Central memory CD8-positive, alpha-beta T cell (primary cell): Measurements from ENCODE around the gene TXNDC8.

Source experiments
- ATAC-seq: fragments of 150-1000 bp; cut with Tn5 transposase; replicated peaks from 2 replicates; pipeline ENCODE4 v1.10.0; 2022; ENCODE audit warnings: mild to moderate bottlenecking, moderate FRiP score, moderate number of reproducible peaks; ENCODE audit not compliant: poor library complexity, severe bottlenecking; ENCODE audit errors: extremely low read depth
- DNase-seq, 2 donors: peaks; one replicate each; pipeline ENCODE4 v3.0.0; 2021; ENCODE audit warnings: low spot score in 2 of 2
- H3K27ac Mint-ChIP-seq: one replicate; pipeline ENCODE4 v1.8.0; 2022; ENCODE audit warnings: low read depth, mild to moderate bottlenecking, moderate library complexity, mixed read lengths
- H3K27me3 Mint-ChIP-seq: one replicate; pipeline ENCODE4 v1.8.0; 2022; ENCODE audit warnings: mixed read lengths
- H3K36me3 Mint-ChIP-seq: one replicate; pipeline ENCODE4 v1.8.0; 2022; ENCODE audit warnings: mild to moderate bottlenecking, moderate library complexity, mixed read lengths; ENCODE audit not compliant: insufficient read depth
- H3K4me1 Mint-ChIP-seq: one replicate; pipeline ENCODE4 v1.8.0; 2022; ENCODE audit warnings: mixed read lengths
- H3K4me3 Mint-ChIP-seq: one replicate; pipeline ENCODE4 v1.8.0; 2022; ENCODE audit warnings: mild to moderate bottlenecking, moderate library complexity, mixed read lengths
- H3K9me3 Mint-ChIP-seq: one replicate; pipeline ENCODE4 v1.8.0; 2022; ENCODE audit warnings: mixed read lengths

Gene TXNDC8

GRCh38 chr9:110343551-110343950 lies 5.9 kb upstream of the TXNDC8 start:
- no peak for DNase-seq

GRCh38 chr9:110340306-110340705 lies 2.6 kb upstream of the TXNDC8 start:
- Mint-ChIP-seq H3K36me3 (peaks cover 4% of the 10 kb centered on the region), H3K27ac (no peak overlapping the region), H3K9me3 (no peaks in the 10 kb centered on the region), H3K4me3 (no peak overlapping the region), H3K27me3 (peaks cover 11% of the 10 kb centered on the region), H3K4me1 (no peaks in the 10 kb centered on the region)
- DNase-seq (no peak), ATAC-seq (no peak)

More at GRCh38 chr9:110343551-110343950, 5.9 kb upstream of the TXNDC8 start:
- Mint-ChIP-seq H3K9me3 (no peaks in the 10 kb centered on the region), H3K27me3 (no peaks in the 10 kb centered on the region), H3K27ac (no peak overlapping the region), H3K36me3 (peaks cover 4% of the 10 kb centered on the region), H3K4me1 (no peaks in the 10 kb centered on the region), H3K4me3 (no peak overlapping the region)
- ATAC-seq: no peak

GRCh38 chr9:110338143-110338542 lies 480 bp upstream of the TXNDC8 start:
- Mint-ChIP-seq H3K36me3 (peaks cover 4% of the 10 kb centered on the region), H3K4me3 (no peak overlapping the region), H3K4me1 (no peaks in the 10 kb centered on the region), H3K27me3 (peaks cover 14% of the 10 kb centered on the region), H3K9me3 (no peaks in the 10 kb centered on the region), H3K27ac (no peak overlapping the region)
- DNase-seq (no peak), ATAC-seq (no peak)

- Mint-ChIP-seq H3K9me3 (no peaks in the 10 kb centered on the region), H3K27me3 (peaks cover 20% of the 10 kb centered on the region), H3K27ac (no peak overlapping the region), H3K4me1 (no peaks in the 10 kb centered on the region), H3K36me3 (peaks cover 4% of the 10 kb centered on the region), H3K4me3 (no peak overlapping the region)
- ATAC-seq (no peak), DNase-seq (no peak)
Observed at GRCh38 chr9:110336363-110336762, 1.3 kb downstream of the TXNDC8 start.

GRCh38 chr9:110334871-110335270 lies 2.8 kb downstream of the TXNDC8 start:
- no peaks in the 10 kb centered on the region for H3K9me3 Mint-ChIP-seq
- ATAC-seq (no peak), DNase-seq (no peak)
- peaks cover 4% of the 10 kb centered on the region for H3K36me3 Mint-ChIP-seq
- H3K4me1 Mint-ChIP-seq: no peaks in the 10 kb centered on the region
- H3K27me3 Mint-ChIP-seq: peaks cover 20% of the 10 kb centered on the region
- no peak overlapping the region for H3K4me3 Mint-ChIP-seq
- H3K27ac Mint-ChIP-seq: no peak overlapping the region

- DNase-seq (no peak), ATAC-seq (no peak)
- H3K4me3 Mint-ChIP-seq: no peak overlapping the region
- H3K27ac Mint-ChIP-seq: no peak overlapping the region
- H3K27me3 Mint-ChIP-seq: peaks cover 20% of the 10 kb centered on the region
- no peaks in the 10 kb centered on the region for H3K9me3 Mint-ChIP-seq
- no peaks in the 10 kb centered on the region for H3K36me3 Mint-ChIP-seq
- no peaks in the 10 kb centered on the region for H3K4me1 Mint-ChIP-seq
Observed at GRCh38 chr9:110334183-110334582, 3.5 kb downstream of the TXNDC8 start.

GRCh38 chr9:110332766-110333165 lies 4.9 kb downstream of the TXNDC8 start:
- no peak overlapping the region for H3K27ac Mint-ChIP-seq
- DNase-seq (no peak), ATAC-seq (no peak)
- no peaks in the 10 kb centered on the region for H3K36me3 Mint-ChIP-seq
- H3K9me3 Mint-ChIP-seq: no peaks in the 10 kb centered on the region
- peaks cover 30% of the 10 kb centered on the region for H3K27me3 Mint-ChIP-seq
- no peak overlapping the region for H3K4me3 Mint-ChIP-seq
- no peaks in the 10 kb centered on the region for H3K4me1 Mint-ChIP-seq

- no peak for DNase-seq
- no peak overlapping the region for H3K4me3 Mint-ChIP-seq
- no peak overlapping the region for H3K27ac Mint-ChIP-seq
- peaks cover 24% of the 10 kb centered on the region for H3K27me3 Mint-ChIP-seq
- no peaks in the 10 kb centered on the region for H3K36me3 Mint-ChIP-seq
- H3K9me3 Mint-ChIP-seq: no peaks in the 10 kb centered on the region
- no peak for ATAC-seq
- no peaks in the 10 kb centered on the region for H3K4me1 Mint-ChIP-seq
Observed at GRCh38 chr9:110330484-110331105, 7.1 kb downstream of the TXNDC8 start.

- H3K36me3 Mint-ChIP-seq: no peaks in the 10 kb centered on the region
- DNase-seq: no peak
- no peaks in the 10 kb centered on the region for H3K4me1 Mint-ChIP-seq
- H3K9me3 Mint-ChIP-seq: no peaks in the 10 kb centered on the region
- H3K27ac Mint-ChIP-seq: no peak overlapping the region
- ATAC-seq: no peak
- peaks cover 21% of the 10 kb centered on the region for H3K27me3 Mint-ChIP-seq
- no peak overlapping the region for H3K4me3 Mint-ChIP-seq
Observed at GRCh38 chr9:110329639-110330230, 7.9 kb downstream of the TXNDC8 start.

GRCh38 chr9:110328763-110329162 lies 8.9 kb downstream of the TXNDC8 start:
- no peak overlapping the region for H3K27ac Mint-ChIP-seq

GRCh38 chr9:110327716-110328115 lies 9.9 kb downstream of the TXNDC8 start:
- DNase-seq (no peak), ATAC-seq (no peak)
- Mint-ChIP-seq H3K4me1 (no peaks in the 10 kb centered on the region), H3K27me3 (peaks cover 16% of the 10 kb centered on the region), H3K27ac (no peak overlapping the region), H3K4me3 (no peak overlapping the region), H3K36me3 (no peaks in the 10 kb centered on the region), H3K9me3 (no peaks in the 10 kb centered on the region)

More at GRCh38 chr9:110328763-110329162, 8.9 kb downstream of the TXNDC8 start:
- Mint-ChIP-seq H3K27me3 (peaks cover 21% of the 10 kb centered on the region), H3K36me3 (no peaks in the 10 kb centered on the region), H3K4me1 (no peaks in the 10 kb centered on the region), H3K4me3 (no peak overlapping the region), H3K9me3 (no peaks in the 10 kb centered on the region)
- ATAC-seq (no peak), DNase-seq (no peak)

GRCh38 chr9:110323818-110324217 lies 13.8 kb downstream of the TXNDC8 start:
- no peaks in the 10 kb centered on the region for H3K9me3 Mint-ChIP-seq
- ATAC-seq: no peak
- H3K27me3 Mint-ChIP-seq: peaks cover 21% of the 10 kb centered on the region
- H3K4me3 Mint-ChIP-seq: no peak overlapping the region
- H3K27ac Mint-ChIP-seq: no peak overlapping the region
- H3K36me3 Mint-ChIP-seq: no peaks in the 10 kb centered on the region
- H3K4me1 Mint-ChIP-seq: no peaks in the 10 kb centered on the region
- no peak for DNase-seq

- DNase-seq: no peak
- H3K4me3 Mint-ChIP-seq: no peak overlapping the region
- H3K27me3 Mint-ChIP-seq: peaks cover 8% of the 10 kb centered on the region
- no peaks in the 10 kb centered on the region for H3K4me1 Mint-ChIP-seq
- no peak overlapping the region for H3K27ac Mint-ChIP-seq
- ATAC-seq: no peak
- H3K36me3 Mint-ChIP-seq: no peaks in the 10 kb centered on the region
- no peaks in the 10 kb centered on the region for H3K9me3 Mint-ChIP-seq
Observed at GRCh38 chr9:110320651-110321445, 16.8 kb downstream of the TXNDC8 start.
